HTERT RPE-1 (cell line): ENCODE results near the gene TNK2.

Experiments used
- in situ Hi-C: fragments of 300-500 bp; cut with MboI; formaldehyde crosslinking; loops from 4 replicates; pipeline ENCODE4 v1.14.3; 2020; ENCODE audit warnings: low sequenced_read_pairs

Gene TNK2

GRCh38 chr3:195900436-195901355, 7.7 kb downstream of the TNK2 start:
- in situ Hi-C loops, result no loop called here

- in situ Hi-C loops, result no loop called here
Observed at GRCh38 chr3:195899701-195900435, 8.5 kb downstream of the TNK2 start.

- in situ Hi-C loops, result no loop called here
Observed at GRCh38 chr3:195897853-195898415, 10.4 kb downstream of the TNK2 start.

- in situ Hi-C loops, result no loop called here
Observed at GRCh38 chr3:195897081-195897852, 11.1 kb downstream of the TNK2 start.

GRCh38 chr3:195896361-195897080, 11.8 kb downstream of the TNK2 start:
- in situ Hi-C loops, result no loop called here

- in situ Hi-C loops, result no loop called here
Observed at GRCh38 chr3:195895861-195896360, 12.4 kb downstream of the TNK2 start.

GRCh38 chr3:195895078-195895860, 13.1 kb downstream of the TNK2 start:
- in situ Hi-C loops, result no loop called here

GRCh38 chr3:195893916-195894465, 14.4 kb downstream of the TNK2 start:
- in situ Hi-C loops, result no loop called here

- in situ Hi-C loops, result no loop called here
Observed at GRCh38 chr3:195893516-195893915, 14.8 kb downstream of the TNK2 start.

- in situ Hi-C loops, result no loop called here
Observed at GRCh38 chr3:195893044-195893395, 15.3 kb downstream of the TNK2 start.

GRCh38 chr3:195892105-195893043, 16.0 kb downstream of the TNK2 start:
- in situ Hi-C loops, result no loop called here

- in situ Hi-C loops, result no loop called here
Observed at GRCh38 chr3:195891431-195892104, 16.8 kb downstream of the TNK2 start.

GRCh38 chr3:195889870-195890295, 18.5 kb downstream of the TNK2 start:
- in situ Hi-C loops, result no loop called here

GRCh38 chr3:195888981-195889869, 19.1 kb downstream of the TNK2 start:
- in situ Hi-C loops, result no loop called here

- in situ Hi-C loops, result no loop called here
Observed at GRCh38 chr3:195888311-195888761, 20.0 kb downstream of the TNK2 start.

GRCh38 chr3:195887670-195888069, 20.7 kb downstream of the TNK2 start:
- in situ Hi-C loops, result no loop called here
